ENCODE results near the gene PSMC2. TPM values are rescaled to one million over a fixed set of nuclear protein-coding genes. Genes with fewer than 3 reads are reported as not detected.

PSMC2 gene
- total and polyA plus RNA-seq, 2 of the 4 experiments (the other 2 are of a cell fraction), result 184 to 311 TPM

- Histone ChIP-seq H4K8ac (ENCODE audit: low read depth in 2 of 2, low read length in 2 of 2) (no peak overlapping the region), H3K56ac (ENCODE audit: extremely low read depth, insufficient read depth, low read length) (no peak overlapping the region), H2AK5ac (ENCODE audit: low read depth, low read length) (no peak overlapping the region), H2BK15ac (ENCODE audit: low read depth, low read length) (no peak overlapping the region), H3K4me2 (ENCODE audit: low read depth, low read length) (no peak overlapping the region), H3K27ac (ENCODE audit: insufficient read depth, low read length) (no peak overlapping the region), H3K36me3 (ENCODE audit: control insufficient read depth, insufficient read depth, low read length) (peaks cover 45% of the 10 kb centered on the region), H4K5ac (ENCODE audit: low read depth, low read length) (no peak overlapping the region), H3K18ac (ENCODE audit: low read depth, low read length) (no peak overlapping the region), H3K14ac (replicated peaks; ENCODE audit: low read depth, low read length) (no peak overlapping the region), H3K23ac (ENCODE audit: low read depth, low read length) (no peak overlapping the region), H3K4me3 (ENCODE audit: insufficient read depth, low read depth, low read length) (no peak overlapping the region), H3K27me3 (ENCODE audit: control insufficient read depth, insufficient read depth, low read length) (no peaks in the 10 kb centered on the region), H3K9ac (ENCODE audit: low read depth, low read length) (no peak overlapping the region), H2AK9ac (replicated peaks; ENCODE audit: low read depth, low read length, poor library complexity) (no peak overlapping the region), H3K4me1 (ENCODE audit: control insufficient read depth, insufficient read depth, low read length) (no peaks in the 10 kb centered on the region), H3K9me3 (ENCODE audit: control insufficient read depth, insufficient read depth, low read length) (no peaks in the 10 kb centered on the region), H2BK120ac (ENCODE audit: low read depth, low read length) (no peak overlapping the region), H4K91ac (ENCODE audit: insufficient read depth, low read depth, low read length) (no peak overlapping the region), H4K20me1 (ENCODE audit: insufficient read depth, low read length) (peaks cover 4% of the 10 kb centered on the region; the same call in 1 of the 2 replicates), H3K79me1 (ENCODE audit: low read depth in 1 of 2, low read length in 2 of 2) (peaks cover 8 to 22% of the 10 kb centered on the region in 2 experiments; a peak in 3 of 4 replicates), H2BK5ac (ENCODE audit: low read depth, low read length, poor library complexity, severe bottlenecking) (no peak overlapping the region), H3K9me1 (ENCODE audit: insufficient read depth, low read length) (no peaks in the 10 kb centered on the region), H2BK20ac (ENCODE audit: low read depth, low read length) (no peak overlapping the region), H3K4ac (ENCODE audit: low read depth, low read length) (no peak overlapping the region), H2AFZ (replicated peaks; ENCODE audit: low read length, poor library complexity) (no peak overlapping the region)
- CTCF ChIA-PET, result no interaction called here
- dilution Hi-C loops (cut with HindIII; ENCODE audit: low sequenced_read_pairs, unreplicated experiment), result no loop called here
- POLR2A ChIA-PET (ENCODE audit: unreplicated experiment), result interaction anchor here (0.7 kb wide), 1 partner anchor 59 kb away, joined by 4 read pairs; no protein-coding TSS in a partner anchor
- TF ChIP-seq CEBPB (IDR thresholded peaks at IDR 0.05; ENCODE audit: low read depth, low read length) (no peak), BHLHE40 (IDR thresholded peaks at IDR 0.05; ENCODE audit: low read depth, low read length) (no peak), MAFK (IDR thresholded peaks at IDR 0.05; ENCODE audit: low read depth, low read length) (no peak), MXI1 (IDR thresholded peaks at IDR 0.05; ENCODE audit: borderline replicate concordance, low read depth, low read length) (no peak), FOS (IDR thresholded peaks at IDR 0.05; ENCODE audit: low read depth, low read length) (no peak), MAZ (IDR thresholded peaks at IDR 0.05; ENCODE audit: borderline replicate concordance, low read depth, low read length) (no peak), RCOR1 (IDR thresholded peaks at IDR 0.05; ENCODE audit: insufficient replicate concordance, low read length) (no peak), RAD21 (IDR thresholded peaks at IDR 0.05; ENCODE audit: low read length) (no peak), SMC3 (IDR thresholded peaks at IDR 0.05; ENCODE audit: low read depth, low read length) (no peak), POLR2A (IDR thresholded peaks at IDR 0.05; ENCODE audit: low read depth, low read length) (no peak), CHD1 (IDR thresholded peaks at IDR 0.05; ENCODE audit: low read depth, low read length) (no peak), NFE2L2 (IDR thresholded peaks at IDR 0.05; ENCODE audit: low read depth, low read length) (no peak), RFX5 (IDR thresholded peaks at IDR 0.05; ENCODE audit: low read depth, low read length) (no peak)
- TF ChIP-seq, protein P1, sequence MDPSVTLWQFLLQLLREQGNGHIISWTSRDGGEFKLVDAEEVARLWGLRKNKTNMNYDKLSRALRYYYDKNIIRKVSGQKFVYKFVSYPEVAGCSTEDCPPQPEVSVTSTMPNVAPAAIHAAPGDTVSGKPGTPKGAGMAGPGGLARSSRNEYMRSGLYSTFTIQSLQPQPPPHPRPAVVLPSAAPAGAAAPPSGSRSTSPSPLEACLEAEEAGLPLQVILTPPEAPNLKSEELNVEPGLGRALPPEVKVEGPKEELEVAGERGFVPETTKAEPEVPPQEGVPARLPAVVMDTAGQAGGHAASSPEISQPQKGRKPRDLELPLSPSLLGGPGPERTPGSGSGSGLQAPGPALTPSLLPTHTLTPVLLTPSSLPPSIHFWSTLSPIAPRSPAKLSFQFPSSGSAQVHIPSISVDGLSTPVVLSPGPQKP (IDR thresholded peaks at IDR 0.05; ENCODE audit: borderline replicate concordance, low read depth, low read length), result no peak
- TF ChIP-seq, protein P2, sequence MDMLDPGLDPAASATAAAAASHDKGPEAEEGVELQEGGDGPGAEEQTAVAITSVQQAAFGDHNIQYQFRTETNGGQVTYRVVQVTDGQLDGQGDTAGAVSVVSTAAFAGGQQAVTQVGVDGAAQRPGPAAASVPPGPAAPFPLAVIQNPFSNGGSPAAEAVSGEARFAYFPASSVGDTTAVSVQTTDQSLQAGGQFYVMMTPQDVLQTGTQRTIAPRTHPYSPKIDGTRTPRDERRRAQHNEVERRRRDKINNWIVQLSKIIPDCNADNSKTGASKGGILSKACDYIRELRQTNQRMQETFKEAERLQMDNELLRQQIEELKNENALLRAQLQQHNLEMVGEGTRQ (IDR thresholded peaks at IDR 0.05; ENCODE audit: low read depth, low read length), result no peak
- TF ChIP-seq, protein P3, sequence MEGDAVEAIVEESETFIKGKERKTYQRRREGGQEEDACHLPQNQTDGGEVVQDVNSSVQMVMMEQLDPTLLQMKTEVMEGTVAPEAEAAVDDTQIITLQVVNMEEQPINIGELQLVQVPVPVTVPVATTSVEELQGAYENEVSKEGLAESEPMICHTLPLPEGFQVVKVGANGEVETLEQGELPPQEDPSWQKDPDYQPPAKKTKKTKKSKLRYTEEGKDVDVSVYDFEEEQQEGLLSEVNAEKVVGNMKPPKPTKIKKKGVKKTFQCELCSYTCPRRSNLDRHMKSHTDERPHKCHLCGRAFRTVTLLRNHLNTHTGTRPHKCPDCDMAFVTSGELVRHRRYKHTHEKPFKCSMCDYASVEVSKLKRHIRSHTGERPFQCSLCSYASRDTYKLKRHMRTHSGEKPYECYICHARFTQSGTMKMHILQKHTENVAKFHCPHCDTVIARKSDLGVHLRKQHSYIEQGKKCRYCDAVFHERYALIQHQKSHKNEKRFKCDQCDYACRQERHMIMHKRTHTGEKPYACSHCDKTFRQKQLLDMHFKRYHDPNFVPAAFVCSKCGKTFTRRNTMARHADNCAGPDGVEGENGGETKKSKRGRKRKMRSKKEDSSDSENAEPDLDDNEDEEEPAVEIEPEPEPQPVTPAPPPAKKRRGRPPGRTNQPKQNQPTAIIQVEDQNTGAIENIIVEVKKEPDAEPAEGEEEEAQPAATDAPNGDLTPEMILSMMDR (conservative IDR thresholded peaks at IDR 0.05; ENCODE audit: low read depth, low read length), result no peak
- intact Hi-C loops (cut with micrococcal nuclease), result no loop called here
- ATAC-seq (ENCODE audit: low read depth) (peak; percentile 61; the same call in 1 of the 2 replicates), DNase-seq (no peak)
- BruUV-seq (replicated peaks), result no TSS peak
- no CpG with 5 or more reads among the region's 3 CpGs for WGBS, 2 experiments (ENCODE audit: extremely low coverage in 2 of 2, insufficient read length in 1 of 2)
- in situ Hi-C loops (cut with MboI; ENCODE audit: low sequenced_read_pairs), result no loop called here
Observed at GRCh38 chr7:103307503-103308231, 39.8 kb upstream of the PSMC2 start.

Data from IMR-90 (cell line).